GM12875 (cell line): ENCODE results near the gene GAS6.
"Not testable (repeated sequence)": the region's sequence is repeated elsewhere in the genome, so short reads cannot be mapped to it uniquely, and the experiment has no call there.

Experiments used
- H3K4me3 ChIP-seq: one replicate; pipeline ENCODE4 v1.5.1; 2011; ENCODE audit warnings: low read depth, low read length, control low read depth
- CTCF ChIP-seq: IDR thresholded peaks from 2 replicates; pipeline ENCODE4 v1.5.1; 2011; ENCODE audit warnings: low read depth, mild to moderate bottlenecking, control low read depth, inconsistent platforms, low read length, moderate library complexity, borderline replicate concordance; ENCODE audit not compliant: insufficient read depth

Gene GAS6

GRCh38 chr13:113827021-113827420, 36.9 kb downstream of the GAS6 start:
- H3K4me3 ChIP-seq: no peak overlapping the region
- TF ChIP-seq CTCF: no peak

- not testable (repeated sequence) for H3K4me3 ChIP-seq
Observed at GRCh38 chr13:113826446-113826845, 37.4 kb downstream of the GAS6 start.

- no peak for TF ChIP-seq CTCF
- no peak overlapping the region for H3K4me3 ChIP-seq
Observed at GRCh38 chr13:113825841-113826240, 38.0 kb downstream of the GAS6 start.

- TF ChIP-seq CTCF: no peak
- H3K4me3 ChIP-seq: no peak overlapping the region
Observed at GRCh38 chr13:113823771-113824170, 40.1 kb downstream of the GAS6 start.

GRCh38 chr13:113822956-113823744, 40.7 kb downstream of the GAS6 start:
- TF ChIP-seq CTCF: no peak
- no peak overlapping the region for H3K4me3 ChIP-seq

GRCh38 chr13:113822266-113822665, 41.6 kb downstream of the GAS6 start:
- no peak for TF ChIP-seq CTCF
- H3K4me3 ChIP-seq: no peak overlapping the region

- TF ChIP-seq CTCF: no peak
- H3K4me3 ChIP-seq: no peak overlapping the region
Observed at GRCh38 chr13:113821847-113822246, 42.0 kb downstream of the GAS6 start.
